Large intestine (tissue), 3 donors: ENCODE results near the gene GNG12. TPM values are rescaled to one million over a fixed set of nuclear protein-coding genes. Genes with fewer than 3 reads are reported as not detected.

Experiments used
- DNase-seq, 2 donors: peaks; one replicate each; pipeline versions ENCODE4 v3.0.0 to v3.0.0-alpha.2; 2013
- H3K27ac ChIP-seq: one replicate; pipeline ENCODE4 v1.5.1; 2013; ENCODE audit warnings: low read length
- H3K27me3 ChIP-seq: 2 replicates; pipeline ENCODE4 v1.6.1; 2013; ENCODE audit warnings: low read length; ENCODE audit not compliant: control insufficient read depth, insufficient read depth
- H3K36me3 ChIP-seq: 2 replicates; pipeline ENCODE4 v1.6.1; 2013; ENCODE audit warnings: low read length; ENCODE audit not compliant: control insufficient read depth, insufficient read depth
- H3K4me1 ChIP-seq: one replicate; pipeline ENCODE4 v1.6.1; 2013; ENCODE audit warnings: low read length; ENCODE audit not compliant: control insufficient read depth, insufficient read depth
- H3K4me3 ChIP-seq: one replicate; pipeline ENCODE4 v1.5.1; 2013; ENCODE audit warnings: low read length
- H3K9me3 ChIP-seq: one replicate; pipeline ENCODE4 v1.6.1; 2013; ENCODE audit warnings: mild to moderate bottlenecking, low read depth, low read length, moderate library complexity; ENCODE audit not compliant: control insufficient read depth
- WGBS: methylation state at CpG from one replicate; pipeline ENCODE4 v1.1.5; 2013; ENCODE audit warnings: low lambda C conversion rate; ENCODE audit not compliant: insufficient coverage; 5-methylcytosine and 5-hydroxymethylcytosine counted together
- polyA plus RNA-seq: library from polyadenylated mRNA; unstranded; fragments of 120-200 nt; gene quantifications from one replicate; pipeline ENCODE4 v1.2.1, GENCODE V29; 2013

GNG12 gene
- polyA plus RNA-seq, 1 donor: 120 TPM

DNA sequence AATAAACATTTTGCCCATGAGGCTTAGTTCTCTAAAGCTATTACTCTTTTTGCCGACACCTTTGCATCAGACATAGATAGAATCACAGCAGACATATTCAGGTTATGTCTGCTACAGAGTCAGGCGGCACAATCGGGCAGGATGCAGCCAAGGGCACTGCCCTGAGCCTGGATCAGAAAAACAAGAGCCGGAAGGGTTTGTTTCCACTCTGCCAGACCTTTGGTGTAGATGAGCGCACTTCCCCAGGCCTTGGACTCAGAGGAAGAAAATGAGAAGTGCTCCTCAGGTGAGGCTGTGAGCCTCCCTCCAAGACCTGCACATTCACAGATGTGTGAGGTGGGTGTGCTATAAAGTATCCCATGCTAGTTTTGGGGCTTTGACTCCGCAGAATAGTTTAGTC is 43.7 kb downstream of the GNG12 start:
- H3K36me3 ChIP-seq: no peaks in the 10 kb centered on the region
- H3K27ac ChIP-seq: no peak overlapping the region
- no peak overlapping the region for H3K4me3 ChIP-seq
- H3K9me3 ChIP-seq: no peaks in the 10 kb centered on the region
- no CpG with 5 or more reads among the region's 6 CpGs for WGBS
- peaks cover 19% of the 10 kb centered on the region for H3K4me1 ChIP-seq
- H3K27me3 ChIP-seq: no peaks in the 10 kb centered on the region
- DNase-seq: no peak

DNA sequence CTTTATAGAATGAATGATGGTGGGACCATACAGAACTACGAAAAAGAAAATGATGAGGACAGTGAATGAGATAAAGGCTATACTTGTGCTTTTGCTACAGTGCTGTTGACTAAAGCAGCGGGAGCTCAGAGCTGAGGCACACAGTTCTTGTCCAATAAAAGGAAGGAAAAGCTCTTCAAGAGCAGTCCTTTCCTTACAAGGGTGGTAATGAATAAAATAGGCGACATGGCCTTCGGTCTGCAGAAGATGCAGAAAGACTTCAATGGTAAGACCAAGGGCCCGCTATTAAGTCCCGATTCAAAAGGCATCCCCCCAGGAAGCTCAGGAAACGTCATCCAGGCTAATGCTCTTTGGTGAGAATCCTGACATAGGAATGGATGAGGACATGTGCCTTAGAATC is 44.4 kb downstream of the GNG12 start:
- no peak overlapping the region for H3K4me3 ChIP-seq
- 100% methylated on average over 1 of the region's 7 CpGs for WGBS
- H3K27me3 ChIP-seq: no peaks in the 10 kb centered on the region
- H3K36me3 ChIP-seq: no peaks in the 10 kb centered on the region
- no peaks in the 10 kb centered on the region for H3K9me3 ChIP-seq
- DNase-seq: no peak
- no peak overlapping the region for H3K27ac ChIP-seq
- H3K4me1 ChIP-seq: peaks cover 16% of the 10 kb centered on the region

DNA sequence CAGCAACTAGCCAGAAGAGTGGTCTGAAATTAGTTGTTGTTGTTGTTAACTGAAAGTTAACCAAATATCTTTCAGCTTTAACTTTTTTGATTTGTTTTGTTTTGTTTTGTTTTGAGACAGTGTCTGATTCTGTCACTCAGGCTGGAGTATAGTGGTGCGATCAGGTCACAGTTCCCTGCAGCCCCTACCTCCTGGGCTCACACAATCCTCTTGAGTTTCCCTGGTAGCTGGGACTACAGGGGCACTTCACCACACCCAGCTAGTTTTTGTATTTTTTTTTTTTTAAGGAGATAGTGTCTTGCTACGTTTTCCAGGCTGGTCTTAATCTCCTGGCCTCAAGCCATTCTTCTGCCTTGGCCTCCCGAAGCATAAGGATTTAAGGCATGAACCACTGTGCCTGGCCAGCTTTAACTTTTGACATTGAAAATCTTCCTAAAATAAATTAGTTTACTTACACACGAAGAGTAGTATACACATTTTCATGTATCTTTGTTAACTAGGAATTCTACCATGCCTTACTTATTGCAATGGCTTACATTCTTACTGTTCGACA is 45.0 kb downstream of the GNG12 start:
- WGBS: 83% methylated on average over 2 of the region's 5 CpGs
- H3K27ac ChIP-seq: no peak overlapping the region
- DNase-seq: no peak
- H3K4me1 ChIP-seq: peaks cover 10% of the 10 kb centered on the region
- no peaks in the 10 kb centered on the region for H3K27me3 ChIP-seq
- no peak overlapping the region for H3K4me3 ChIP-seq
- no peaks in the 10 kb centered on the region for H3K9me3 ChIP-seq
- H3K36me3 ChIP-seq: no peaks in the 10 kb centered on the region

DNA sequence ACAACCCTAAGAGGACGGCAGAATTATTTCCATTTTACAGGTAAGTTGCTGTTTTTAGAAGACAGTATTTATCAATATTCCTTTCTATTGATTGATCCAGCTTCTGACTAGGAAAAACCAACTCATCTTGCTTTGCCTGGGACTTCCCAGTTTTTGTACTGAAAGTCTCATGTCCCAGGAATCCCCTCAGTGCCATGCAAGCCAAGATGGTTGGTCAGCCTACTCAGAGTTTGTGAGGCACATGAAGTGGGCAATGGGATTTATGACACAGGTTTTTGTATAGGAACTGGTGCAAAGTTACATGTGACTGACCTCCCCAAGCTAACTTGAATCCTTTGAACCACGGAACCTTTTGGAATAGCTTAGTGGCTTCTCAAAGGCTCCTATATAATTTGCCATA is 45.5 kb downstream of the GNG12 start:
- Histone ChIP-seq H3K27ac (no peak overlapping the region), H3K36me3 (no peaks in the 10 kb centered on the region), H3K4me3 (no peak overlapping the region), H3K4me1 (peaks cover 7% of the 10 kb centered on the region), H3K27me3 (no peaks in the 10 kb centered on the region), H3K9me3 (no peaks in the 10 kb centered on the region)
- WGBS: no CpG with 5 or more reads among the region's 2 CpGs
- DNase-seq: no peak

DNA sequence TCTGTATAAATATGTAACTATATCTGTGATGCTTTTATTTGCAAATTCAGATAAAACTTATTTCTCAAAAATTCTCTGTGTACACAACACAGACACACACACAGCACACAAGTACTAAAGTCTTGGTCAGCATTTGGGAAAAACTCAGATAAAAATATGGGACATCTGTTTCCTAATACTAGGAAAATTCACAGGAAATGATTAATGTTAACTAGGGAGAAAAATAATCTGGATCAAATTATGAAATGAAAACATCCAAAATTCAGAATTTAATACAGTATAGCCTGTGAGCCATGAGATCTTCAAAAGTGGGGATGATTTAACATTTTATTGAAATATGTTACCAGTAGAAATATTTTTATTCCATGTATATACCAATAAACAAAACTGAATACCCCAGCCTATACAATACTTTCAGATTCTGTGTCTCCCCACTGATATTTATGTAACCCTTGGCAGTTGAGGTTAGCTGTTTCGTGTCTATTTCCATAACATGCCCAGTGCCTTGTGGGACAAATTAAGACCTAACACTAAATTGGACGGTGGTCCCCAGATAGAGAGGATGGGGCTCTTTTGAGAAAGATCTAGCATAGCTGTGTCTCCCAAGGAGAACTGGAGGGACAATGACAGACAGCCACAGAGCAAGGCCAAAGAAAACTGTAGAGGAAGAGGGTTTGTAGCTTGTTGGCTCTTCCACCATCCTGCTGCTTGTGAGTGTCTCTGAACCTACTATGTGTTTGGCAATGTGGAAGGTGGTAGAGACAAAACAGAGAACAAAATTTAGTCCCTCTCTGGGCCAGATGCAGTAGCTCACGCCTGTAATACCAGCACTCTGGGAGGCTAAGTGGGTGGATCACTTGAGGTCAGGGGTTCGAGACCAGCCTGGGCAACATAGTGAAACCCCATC is 47.2 kb downstream of the GNG12 start:
- DNase-seq: no peak
- Histone ChIP-seq H3K9me3 (no peaks in the 10 kb centered on the region), H3K27ac (no peak overlapping the region), H3K4me3 (no peak overlapping the region), H3K36me3 (no peaks in the 10 kb centered on the region), H3K4me1 (no peaks in the 10 kb centered on the region), H3K27me3 (no peaks in the 10 kb centered on the region)
- WGBS: 80% methylated on average over 1 of the region's 4 CpGs

DNA sequence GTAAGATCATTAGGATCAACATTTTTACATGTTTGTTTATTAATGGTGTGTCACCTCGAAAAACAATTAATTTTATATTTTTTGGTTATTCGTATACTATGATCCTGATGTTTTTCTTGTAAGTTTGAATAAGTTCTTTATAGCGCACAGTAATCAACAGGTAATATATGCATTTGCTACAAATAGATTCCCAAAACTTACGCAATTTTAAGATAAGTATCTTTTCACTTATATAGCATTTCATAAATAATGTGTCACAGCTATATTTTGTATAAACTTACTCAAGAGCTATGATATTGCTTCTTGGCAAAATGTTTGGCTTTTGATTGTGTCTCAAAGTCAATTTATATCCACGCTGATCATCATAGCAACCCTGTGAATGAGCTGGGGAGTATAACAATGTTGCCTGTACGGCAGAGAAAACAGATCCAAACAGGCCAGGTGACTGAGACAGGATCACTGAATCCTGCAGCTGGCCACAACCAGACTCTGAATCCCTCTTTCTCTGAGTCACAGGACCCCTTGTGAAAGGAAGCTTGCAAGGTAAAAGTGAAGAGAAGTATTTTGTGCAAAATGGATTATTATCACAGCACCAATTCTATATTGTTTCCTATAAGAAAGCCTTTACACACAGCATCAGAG is 48.6 kb downstream of the GNG12 start:
- Histone ChIP-seq H3K27me3 (no peaks in the 10 kb centered on the region), H3K27ac (no peak overlapping the region), H3K4me3 (no peak overlapping the region), H3K9me3 (no peaks in the 10 kb centered on the region), H3K36me3 (no peaks in the 10 kb centered on the region), H3K4me1 (no peaks in the 10 kb centered on the region)
- WGBS: 100% methylated on average over 2 of the region's 6 CpGs
- no peak for DNase-seq

DNA sequence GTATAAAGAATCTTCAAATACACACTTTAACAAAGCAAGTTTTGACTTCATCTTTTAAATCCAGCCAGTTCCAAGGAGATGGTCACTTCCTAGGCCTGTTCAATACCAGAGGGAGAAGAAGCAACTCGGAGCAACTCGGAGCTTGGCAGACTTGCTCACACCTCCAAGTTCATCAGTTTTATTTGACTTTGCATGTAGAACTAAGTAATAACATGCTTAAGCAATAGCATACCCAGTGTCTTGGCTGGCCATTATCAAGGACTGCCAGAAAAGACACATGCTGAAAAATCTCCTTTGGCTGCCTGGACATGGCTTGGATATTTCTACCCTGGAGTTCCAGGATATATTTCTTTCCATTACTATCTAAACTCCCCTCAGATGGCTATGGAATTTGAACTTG is 52.6 kb downstream of the GNG12 start:
- Histone ChIP-seq H3K27ac (no peak overlapping the region), H3K9me3 (no peaks in the 10 kb centered on the region), H3K4me1 (no peaks in the 10 kb centered on the region), H3K27me3 (no peaks in the 10 kb centered on the region), H3K4me3 (no peak overlapping the region), H3K36me3 (peaks cover 11% of the 10 kb centered on the region)
- no peak for DNase-seq
- no CpG with 5 or more reads among the region's 2 CpGs for WGBS

DNA sequence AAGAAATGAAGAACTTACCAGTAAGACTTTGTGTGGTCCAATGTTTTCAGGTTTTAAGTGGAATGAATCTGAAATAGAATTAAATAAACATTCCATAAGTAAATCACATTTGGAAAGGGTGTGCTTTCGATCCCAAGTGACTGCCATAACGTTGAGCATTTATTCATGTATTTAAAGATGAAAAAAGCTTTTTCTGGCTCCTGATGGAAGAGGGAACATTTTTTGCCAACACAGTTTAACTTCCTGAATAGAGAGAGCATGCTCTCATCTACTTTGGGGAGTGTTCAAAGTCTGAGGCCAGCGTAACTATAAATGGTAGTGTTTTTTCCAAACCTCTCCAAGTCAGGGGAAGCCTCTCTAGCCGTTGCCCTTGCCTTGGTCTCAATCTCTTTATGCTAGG is 55.8 kb downstream of the GNG12 start:
- H3K9me3 ChIP-seq: no peaks in the 10 kb centered on the region
- peak overlapping the region; percentile 4 for H3K27ac ChIP-seq
- H3K4me3 ChIP-seq: no peak overlapping the region
- H3K36me3 ChIP-seq: peaks cover 36% of the 10 kb centered on the region
- 67% methylated on average over 2 of the region's 4 CpGs for WGBS
- no peaks in the 10 kb centered on the region for H3K4me1 ChIP-seq
- no peaks in the 10 kb centered on the region for H3K27me3 ChIP-seq
- DNase-seq: peak in 1 of 2 donors; percentile 38

DNA sequence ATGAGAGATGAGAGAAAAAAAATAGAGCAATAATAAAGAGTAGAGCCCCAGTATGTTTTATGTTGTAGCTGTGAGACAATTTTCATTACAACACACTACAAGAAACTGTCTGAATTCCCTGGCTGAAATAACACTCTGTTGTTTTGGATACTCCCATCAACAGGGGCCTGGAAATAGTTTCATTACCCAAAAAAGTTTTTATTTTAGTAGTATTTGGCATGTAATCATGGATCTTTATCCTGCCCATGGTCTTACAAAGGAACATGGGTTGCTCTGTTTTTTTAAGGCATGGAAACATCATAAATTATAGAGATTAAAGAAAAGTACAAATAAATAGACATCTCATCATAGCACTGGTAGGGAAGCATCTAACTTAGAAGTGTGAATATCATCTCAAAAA is 56.3 kb downstream of the GNG12 start:
- H3K4me1 ChIP-seq: no peaks in the 10 kb centered on the region
- DNase-seq: no peak
- H3K27ac ChIP-seq: no peak overlapping the region
- H3K9me3 ChIP-seq: no peaks in the 10 kb centered on the region
- no peaks in the 10 kb centered on the region for H3K27me3 ChIP-seq
- H3K4me3 ChIP-seq: no peak overlapping the region
- peaks cover 36% of the 10 kb centered on the region for H3K36me3 ChIP-seq

DNA sequence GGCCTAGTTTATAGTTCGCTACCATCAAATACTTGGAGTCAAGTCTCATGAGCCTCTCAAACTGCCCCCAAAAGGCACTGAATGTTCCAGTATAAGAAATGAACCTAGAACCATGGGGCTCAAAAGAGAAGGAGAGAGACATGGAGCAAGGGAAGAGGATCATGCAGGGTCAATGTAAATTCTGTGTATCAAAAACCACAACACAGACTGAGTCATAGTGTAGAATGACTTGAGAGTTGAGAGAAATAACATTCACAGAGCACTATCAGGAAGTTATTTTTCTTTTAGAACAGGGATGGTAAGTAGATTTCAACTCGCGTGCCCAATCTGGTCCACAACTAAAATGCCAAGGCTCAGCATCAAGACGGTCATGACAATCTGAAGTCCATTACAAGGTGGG is 59.8 kb downstream of the GNG12 start:
- no peaks in the 10 kb centered on the region for H3K9me3 ChIP-seq
- H3K4me1 ChIP-seq: peaks cover 5% of the 10 kb centered on the region
- no peak for DNase-seq
- no peak overlapping the region for H3K4me3 ChIP-seq
- WGBS: no CpG with 5 or more reads among the region's 4 CpGs
- no peaks in the 10 kb centered on the region for H3K27me3 ChIP-seq
- H3K36me3 ChIP-seq: peaks cover 50% of the 10 kb centered on the region
- no peak overlapping the region for H3K27ac ChIP-seq
